Measurements from ENCODE around the gene SRSF8.

- TF ChIP-seq CTCF (conservative IDR thresholded peaks at IDR 0.05) (no peak), EZH2 (IDR thresholded peaks at IDR 0.05; ENCODE audit: low read depth) (no peak)
Measured at GRCh38 chr11:95103701-95104100, 37.0 kb downstream of the SRSF8 start.

All from PC-9 (cell line).